ENCODE data around the gene SYNJ1. TPM values are rescaled to one million over a fixed set of nuclear protein-coding genes. Genes with fewer than 3 reads are reported as not detected.
"Not testable (repeated sequence)": the region's sequence is repeated elsewhere in the genome, so short reads cannot be mapped to it uniquely, and the experiment has no call there.

Gene SYNJ1
- total and polyA plus RNA-seq, 4 donors, result 7.4 to 17.5 (median 11.8) TPM

GRCh38 chr21:32645261-32646182 is 82.3 kb downstream of the SYNJ1 start:
- H3K27ac ChIP-seq (ENCODE audit: low read depth in 1 of 2, low read length in 1 of 2), result no peak overlapping the region
- no peaks in the 10 kb centered on the region for H3K27me3 ChIP-seq (ENCODE audit: control insufficient read depth in 3 of 3, insufficient read depth in 3 of 3, low read length in 2 of 3)
- ATAC-seq (ENCODE audit: insufficient read depth, low FRiP score), result no peak
- H3K9ac ChIP-seq (ENCODE audit: insufficient read depth in 1 of 2, low read length in 2 of 2), result no peak overlapping the region
- 75 to 90% methylated on average over 19 of the region's 19 CpGs for WGBS, 2 donors
- H3K4me1 ChIP-seq (ENCODE audit: control insufficient read depth in 5 of 5, insufficient read depth in 5 of 5, low read length in 5 of 5), result no peaks in the 10 kb centered on the region
- peaks cover 17 to 25% (median 23%) of the 10 kb centered on the region in 4 donors for H3K36me3 ChIP-seq (ENCODE audit: control insufficient read depth in 4 of 4, insufficient read depth in 4 of 4, low read length in 4 of 4)
- no peak overlapping the region for H3K4me3 ChIP-seq
- no peak for TF ChIP-seq CTCF (IDR thresholded peaks at IDR 0.05; ENCODE audit: control extremely low read depth, extremely low read depth)
- no peaks in the 10 kb centered on the region for H3K9me3 ChIP-seq (ENCODE audit: control insufficient read depth in 4 of 4, insufficient read depth in 3 of 4, low read length in 3 of 4)
- peak in 2 of 3 donors; percentile 7 to 9 for DNase-seq

- Histone ChIP-seq H3K27ac (ENCODE audit: low read depth in 1 of 2, low read length in 1 of 2) (no peak overlapping the region), H3K9me3 (ENCODE audit: control insufficient read depth in 4 of 4, insufficient read depth in 3 of 4, low read length in 3 of 4) (no peaks in the 10 kb centered on the region), H3K9ac (ENCODE audit: insufficient read depth in 1 of 2, low read length in 2 of 2) (no peak overlapping the region), H3K36me3 (ENCODE audit: control insufficient read depth in 4 of 4, insufficient read depth in 4 of 4, low read length in 4 of 4) (peaks cover 17 to 33% (median 23%) of the 10 kb centered on the region in 4 donors), H3K27me3 (ENCODE audit: control insufficient read depth in 3 of 3, insufficient read depth in 3 of 3, low read length in 2 of 3) (no peaks in the 10 kb centered on the region), H3K4me3 (no peak overlapping the region), H3K4me1 (ENCODE audit: control insufficient read depth in 5 of 5, insufficient read depth in 5 of 5, low read length in 5 of 5) (no peaks in the 10 kb centered on the region)
- DNase-seq, result no peak
- 72 to 74% methylated on average over 10 of the region's 10 CpGs for WGBS, 2 donors
- no peak for ATAC-seq (ENCODE audit: insufficient read depth, low FRiP score)
- TF ChIP-seq CTCF (IDR thresholded peaks at IDR 0.05; ENCODE audit: control extremely low read depth, extremely low read depth), result no peak
Observed at GRCh38 chr21:32641710-32642698, 85.8 kb downstream of the SYNJ1 start.

GRCh38 chr21:32626621-32627196 is 101.1 kb downstream of the SYNJ1 start:
- H3K9ac ChIP-seq (ENCODE audit: insufficient read depth in 1 of 2, low read length in 2 of 2), result no peak overlapping the region
- H3K27ac ChIP-seq (ENCODE audit: low read depth in 1 of 2, low read length in 1 of 2), result no peak overlapping the region
- no peak for TF ChIP-seq CTCF (IDR thresholded peaks at IDR 0.05; ENCODE audit: control extremely low read depth, extremely low read depth)
- peaks cover 6 to 12% (median 9%) of the 10 kb centered on the region in 4 donors for H3K36me3 ChIP-seq (ENCODE audit: control insufficient read depth in 4 of 4, insufficient read depth in 4 of 4, low read length in 4 of 4)
- H3K4me3 ChIP-seq, result no peak overlapping the region
- H3K9me3 ChIP-seq (ENCODE audit: control insufficient read depth in 4 of 4, insufficient read depth in 3 of 4, low read length in 3 of 4), result peaks cover 0 to 4% (median 0%) of the 10 kb centered on the region in 4 donors
- H3K4me1 ChIP-seq (ENCODE audit: control insufficient read depth in 5 of 5, insufficient read depth in 5 of 5, low read length in 5 of 5), result no peaks in the 10 kb centered on the region
- DNase-seq, result no peak
- WGBS, 2 donors, result 96 to 97% methylated on average over 3 of the region's 3 CpGs
- no peak for ATAC-seq (ENCODE audit: insufficient read depth, low FRiP score)
- H3K27me3 ChIP-seq (ENCODE audit: control insufficient read depth in 3 of 3, insufficient read depth in 3 of 3, low read length in 2 of 3), result peaks cover 0 to 5% (median 0%) of the 10 kb centered on the region in 3 donors

- H3K27ac ChIP-seq (ENCODE audit: low read depth in 1 of 2, low read length in 1 of 2); H3K9ac ChIP-seq (ENCODE audit: insufficient read depth in 1 of 2, low read length in 2 of 2); H3K36me3 ChIP-seq (ENCODE audit: control insufficient read depth in 4 of 4, insufficient read depth in 4 of 4, low read length in 4 of 4); H3K9me3 ChIP-seq (ENCODE audit: control insufficient read depth in 4 of 4, insufficient read depth in 3 of 4, low read length in 3 of 4); ATAC-seq (ENCODE audit: insufficient read depth, low FRiP score); H3K4me3 ChIP-seq; H3K4me1 ChIP-seq (ENCODE audit: control insufficient read depth in 5 of 5, insufficient read depth in 5 of 5, low read length in 5 of 5); DNase-seq: not testable (repeated sequence)
- WGBS, 2 donors, result 78 to 81% methylated on average over 6 of the region's 6 CpGs
- peaks cover 0 to 11% (median 0%) of the 10 kb centered on the region in 3 donors for H3K27me3 ChIP-seq (ENCODE audit: control insufficient read depth in 3 of 3, insufficient read depth in 3 of 3, low read length in 2 of 3)
Observed at GRCh38 chr21:32618218-32618617, 109.6 kb downstream of the SYNJ1 start.

Data from lung (tissue), 12 donors.